Measurements from ENCODE around the gene ECM1.

Gene ECM1
- 0 to 0.58 (median 0.26) reads per million in 3 donors for total RNA-seq

DNA sequence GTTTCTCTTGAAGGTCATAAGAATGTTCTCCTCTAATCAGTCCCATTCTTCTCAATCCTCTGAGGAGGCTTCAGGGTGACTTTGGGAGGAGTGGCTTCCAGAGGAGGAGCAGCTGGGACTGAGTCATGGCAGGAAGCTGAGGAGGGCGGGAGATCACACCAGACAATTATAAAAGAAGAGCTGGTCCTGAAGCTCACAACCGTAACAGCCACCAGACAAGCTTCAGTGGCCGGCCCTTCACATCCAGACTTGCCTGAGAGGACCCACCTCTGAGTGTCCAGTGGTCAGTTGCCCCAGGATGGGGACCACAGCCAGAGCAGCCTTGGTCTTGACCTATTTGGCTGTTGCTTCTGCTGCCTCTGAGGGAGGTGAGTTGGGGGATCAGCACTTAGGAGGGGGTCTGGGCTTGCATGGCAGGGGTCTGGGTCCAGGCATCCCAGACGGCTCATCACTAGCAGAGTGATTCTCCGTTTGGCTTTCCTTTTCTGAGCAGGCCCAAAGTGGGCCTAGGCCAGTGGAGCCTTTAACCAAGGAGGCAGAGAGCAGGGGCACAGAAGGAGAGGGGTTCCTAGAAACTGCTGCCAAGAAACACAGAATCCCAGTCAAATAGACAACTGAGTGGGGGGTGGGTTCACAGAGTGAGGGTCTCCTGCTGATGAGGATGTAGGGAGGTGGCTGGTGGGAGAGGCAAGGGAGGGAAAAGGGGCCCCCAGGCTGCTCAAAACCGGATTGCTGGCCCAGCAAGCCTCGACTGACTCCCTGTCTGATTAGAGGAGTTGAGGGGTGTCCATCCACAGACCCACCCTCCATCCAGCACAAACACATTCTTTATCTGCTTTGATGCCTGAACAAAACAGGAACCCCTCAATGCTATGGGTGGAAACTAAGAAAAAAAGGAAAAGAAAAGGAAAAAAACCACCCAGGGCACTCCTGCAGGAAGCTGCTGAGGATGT is at the start of gene ECM1:
TSS of gene ECM1 (plus strand) at position 198 of the 953 bp plus-strand sequence. CDS start at position 299, 101 bp downstream.
- no peak within 1 kb of the TSS for H3K4me3 ChIP-seq (ENCODE audit: insufficient read depth, low read depth, low read length, poor library complexity, severe bottlenecking)
- DNase-seq: no peak

GRCh38 chr1:150464422-150464826 is 43.5 kb upstream of the ECM1 start:
- no peaks in the 10 kb centered on the region for H3K9me3 ChIP-seq (ENCODE audit: control insufficient read depth, low read length)
- peak; percentile 37 to 58 (median 42) for DNase-seq
- H3K4me3 ChIP-seq (ENCODE audit: insufficient read depth, low read depth, low read length, poor library complexity, severe bottlenecking): no peak overlapping the region
- no peak overlapping the region for H3K27ac ChIP-seq (ENCODE audit: insufficient read depth, low read length, poor library complexity, severe bottlenecking)
- no peaks in the 10 kb centered on the region for H3K27me3 ChIP-seq (replicated peaks; ENCODE audit: control insufficient read depth, insufficient read depth, low read length, poor library complexity, severe bottlenecking)
- peaks cover 22% of the 10 kb centered on the region for H3K36me3 ChIP-seq (ENCODE audit: control insufficient read depth, insufficient read depth, low read length)
- H3K4me1 ChIP-seq (ENCODE audit: control insufficient read depth, insufficient read depth, low read length, poor library complexity, severe bottlenecking): no peaks in the 10 kb centered on the region

More for the DNA sequence above, at the start of gene ECM1:
- Histone ChIP-seq H3K36me3 (ENCODE audit: control insufficient read depth, insufficient read depth, low read length) (peaks cover 28% of the 10 kb centered on the region), H3K27me3 (replicated peaks; ENCODE audit: control insufficient read depth, insufficient read depth, low read length, poor library complexity, severe bottlenecking) (no peaks in the 10 kb centered on the region), H3K27ac (ENCODE audit: insufficient read depth, low read length, poor library complexity, severe bottlenecking) (no peak within 1 kb of the TSS), H3K9me3 (ENCODE audit: control insufficient read depth, low read length) (no peaks in the 10 kb centered on the region), H3K4me1 (ENCODE audit: control insufficient read depth, insufficient read depth, low read length, poor library complexity, severe bottlenecking) (no peaks in the 10 kb centered on the region)

GRCh38 chr1:150466964-150467363 is 40.9 kb upstream of the ECM1 start:
- no peak overlapping the region for H3K4me3 ChIP-seq (ENCODE audit: insufficient read depth, low read depth, low read length, poor library complexity, severe bottlenecking)
- H3K36me3 ChIP-seq (ENCODE audit: control insufficient read depth, insufficient read depth, low read length): peaks cover 30% of the 10 kb centered on the region
- H3K9me3 ChIP-seq (ENCODE audit: control insufficient read depth, low read length): no peaks in the 10 kb centered on the region
- H3K4me1 ChIP-seq (ENCODE audit: control insufficient read depth, insufficient read depth, low read length, poor library complexity, severe bottlenecking): no peaks in the 10 kb centered on the region
- H3K27me3 ChIP-seq (replicated peaks; ENCODE audit: control insufficient read depth, insufficient read depth, low read length, poor library complexity, severe bottlenecking): no peaks in the 10 kb centered on the region
- DNase-seq: no peak
- H3K27ac ChIP-seq (ENCODE audit: insufficient read depth, low read length, poor library complexity, severe bottlenecking): no peak overlapping the region

DNA sequence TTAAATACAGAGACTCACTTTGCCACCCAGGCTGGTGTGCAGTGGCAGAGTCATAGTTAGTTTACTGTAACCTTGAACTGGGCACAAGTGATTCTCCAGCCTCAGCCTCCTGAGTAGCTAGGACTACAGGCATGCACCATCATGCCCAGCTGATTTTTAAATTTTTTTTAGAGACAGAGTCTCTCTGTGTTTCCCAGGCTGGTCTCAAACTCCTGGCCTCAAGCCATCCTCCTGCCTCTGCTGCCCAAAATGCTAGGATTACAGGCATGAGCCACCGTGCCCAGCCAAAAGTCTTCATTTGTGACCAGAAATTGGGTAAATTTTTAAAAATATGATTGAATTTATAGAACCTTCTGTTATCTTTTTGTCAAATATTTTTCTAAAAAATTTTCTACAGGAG is 38.6 kb upstream of the ECM1 start:
- Histone ChIP-seq H3K36me3 (ENCODE audit: control insufficient read depth, insufficient read depth, low read length) (peaks cover 42% of the 10 kb centered on the region), H3K27ac (ENCODE audit: insufficient read depth, low read length, poor library complexity, severe bottlenecking) (no peak overlapping the region)

GRCh38 chr1:150472601-150473200 is 35.2 kb upstream of the ECM1 start:
- Histone ChIP-seq H3K4me1 (ENCODE audit: control insufficient read depth, insufficient read depth, low read length, poor library complexity, severe bottlenecking) (no peaks in the 10 kb centered on the region), H3K4me3 (ENCODE audit: insufficient read depth, low read depth, low read length, poor library complexity, severe bottlenecking) (no peak overlapping the region), H3K27me3 (replicated peaks; ENCODE audit: control insufficient read depth, insufficient read depth, low read length, poor library complexity, severe bottlenecking) (no peaks in the 10 kb centered on the region), H3K36me3 (ENCODE audit: control insufficient read depth, insufficient read depth, low read length) (peaks cover 32% of the 10 kb centered on the region), H3K27ac (ENCODE audit: insufficient read depth, low read length, poor library complexity, severe bottlenecking) (no peak overlapping the region), H3K9me3 (ENCODE audit: control insufficient read depth, low read length) (no peaks in the 10 kb centered on the region)
- DNase-seq: no peak

More for the DNA sequence above, 38.6 kb upstream of the ECM1 start:
- Histone ChIP-seq H3K4me3 (ENCODE audit: insufficient read depth, low read depth, low read length, poor library complexity, severe bottlenecking) (no peak overlapping the region), H3K9me3 (ENCODE audit: control insufficient read depth, low read length) (no peaks in the 10 kb centered on the region), H3K4me1 (ENCODE audit: control insufficient read depth, insufficient read depth, low read length, poor library complexity, severe bottlenecking) (no peaks in the 10 kb centered on the region), H3K27me3 (replicated peaks; ENCODE audit: control insufficient read depth, insufficient read depth, low read length, poor library complexity, severe bottlenecking) (no peaks in the 10 kb centered on the region)
- DNase-seq: no peak

DNA sequence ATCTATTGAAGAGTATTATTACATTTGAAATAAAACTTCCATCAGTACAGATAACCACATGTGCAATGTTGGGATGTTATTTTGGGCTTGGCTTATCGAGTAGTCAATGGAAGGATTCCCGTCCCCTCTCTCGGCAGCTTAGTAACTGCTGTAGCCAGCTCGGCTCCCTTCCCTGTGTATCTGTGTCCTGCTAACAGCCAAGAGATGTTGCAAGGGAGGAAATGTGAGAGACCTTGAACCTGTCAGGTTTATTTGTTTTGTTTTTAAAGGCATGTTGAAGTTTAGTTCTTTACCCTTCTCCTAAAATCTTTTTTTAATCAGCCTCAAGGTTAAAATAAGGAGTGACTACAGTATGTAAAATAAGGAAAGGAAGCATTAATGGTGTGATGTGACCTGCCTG is 34.2 kb upstream of the ECM1 start:
- H3K27me3 ChIP-seq (replicated peaks; ENCODE audit: control insufficient read depth, insufficient read depth, low read length, poor library complexity, severe bottlenecking): no peaks in the 10 kb centered on the region

DNA sequence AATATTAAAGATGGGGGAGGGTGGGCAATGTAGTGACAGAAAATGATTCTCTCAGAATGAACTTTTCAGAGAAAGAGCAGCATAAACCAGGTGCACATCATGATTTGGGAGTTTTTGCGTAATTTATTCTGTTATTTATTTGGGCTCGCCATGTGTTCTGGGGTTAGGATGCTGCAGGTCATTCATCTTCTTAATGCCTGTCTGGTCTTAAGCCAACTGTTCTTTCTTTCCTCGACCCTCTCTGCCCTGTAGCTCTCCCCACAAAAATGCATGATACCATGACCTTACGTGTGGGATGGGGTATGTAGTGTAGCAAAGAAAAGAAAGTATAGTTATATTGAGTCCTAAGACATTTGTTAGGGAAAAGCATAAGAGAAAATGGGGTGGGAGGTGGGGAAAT is 33.0 kb upstream of the ECM1 start:
- Histone ChIP-seq H3K36me3 (ENCODE audit: control insufficient read depth, insufficient read depth, low read length) (peaks cover 32% of the 10 kb centered on the region), H3K9me3 (ENCODE audit: control insufficient read depth, low read length) (no peaks in the 10 kb centered on the region), H3K4me1 (ENCODE audit: control insufficient read depth, insufficient read depth, low read length, poor library complexity, severe bottlenecking) (no peaks in the 10 kb centered on the region), H3K27ac (ENCODE audit: insufficient read depth, low read length, poor library complexity, severe bottlenecking) (no peak overlapping the region), H3K27me3 (replicated peaks; ENCODE audit: control insufficient read depth, insufficient read depth, low read length, poor library complexity, severe bottlenecking) (no peaks in the 10 kb centered on the region), H3K4me3 (ENCODE audit: insufficient read depth, low read depth, low read length, poor library complexity, severe bottlenecking) (no peak overlapping the region)
- DNase-seq: no peak

More for the DNA sequence above, 34.2 kb upstream of the ECM1 start:
- Histone ChIP-seq H3K4me1 (ENCODE audit: control insufficient read depth, insufficient read depth, low read length, poor library complexity, severe bottlenecking) (no peaks in the 10 kb centered on the region), H3K9me3 (ENCODE audit: control insufficient read depth, low read length) (no peaks in the 10 kb centered on the region), H3K27ac (ENCODE audit: insufficient read depth, low read length, poor library complexity, severe bottlenecking) (no peak overlapping the region), H3K36me3 (ENCODE audit: control insufficient read depth, insufficient read depth, low read length) (peaks cover 32% of the 10 kb centered on the region), H3K4me3 (ENCODE audit: insufficient read depth, low read depth, low read length, poor library complexity, severe bottlenecking) (no peak overlapping the region)
- DNase-seq: no peak

- no peaks in the 10 kb centered on the region for H3K27me3 ChIP-seq (replicated peaks; ENCODE audit: control insufficient read depth, insufficient read depth, low read length, poor library complexity, severe bottlenecking)
- DNase-seq: no peak
- H3K27ac ChIP-seq (ENCODE audit: insufficient read depth, low read length, poor library complexity, severe bottlenecking): no peak overlapping the region
These were observed 31.2 kb upstream of the ECM1 start for GRCh38 chr1:150476754-150477153.

GRCh38 chr1:150477320-150477719 is 30.6 kb upstream of the ECM1 start:
- H3K27me3 ChIP-seq (replicated peaks; ENCODE audit: control insufficient read depth, insufficient read depth, low read length, poor library complexity, severe bottlenecking): no peaks in the 10 kb centered on the region
- no peak overlapping the region for H3K4me3 ChIP-seq (ENCODE audit: insufficient read depth, low read depth, low read length, poor library complexity, severe bottlenecking)
- no peak for DNase-seq
- peaks cover 8% of the 10 kb centered on the region for H3K36me3 ChIP-seq (ENCODE audit: control insufficient read depth, insufficient read depth, low read length)
- H3K27ac ChIP-seq (ENCODE audit: insufficient read depth, low read length, poor library complexity, severe bottlenecking): no peak overlapping the region
- no peaks in the 10 kb centered on the region for H3K9me3 ChIP-seq (ENCODE audit: control insufficient read depth, low read length)
- no peaks in the 10 kb centered on the region for H3K4me1 ChIP-seq (ENCODE audit: control insufficient read depth, insufficient read depth, low read length, poor library complexity, severe bottlenecking)

More at GRCh38 chr1:150476754-150477153, 31.2 kb upstream of the ECM1 start:
- Histone ChIP-seq H3K4me3 (ENCODE audit: insufficient read depth, low read depth, low read length, poor library complexity, severe bottlenecking) (no peak overlapping the region), H3K4me1 (ENCODE audit: control insufficient read depth, insufficient read depth, low read length, poor library complexity, severe bottlenecking) (no peaks in the 10 kb centered on the region), H3K9me3 (ENCODE audit: control insufficient read depth, low read length) (no peaks in the 10 kb centered on the region), H3K36me3 (ENCODE audit: control insufficient read depth, insufficient read depth, low read length) (peaks cover 14% of the 10 kb centered on the region)

- no peaks in the 10 kb centered on the region for H3K9me3 ChIP-seq (ENCODE audit: control insufficient read depth, low read length)
- no peaks in the 10 kb centered on the region for H3K4me1 ChIP-seq (ENCODE audit: control insufficient read depth, insufficient read depth, low read length, poor library complexity, severe bottlenecking)
- no peaks in the 10 kb centered on the region for H3K27me3 ChIP-seq (replicated peaks; ENCODE audit: control insufficient read depth, insufficient read depth, low read length, poor library complexity, severe bottlenecking)
- DNase-seq: no peak
- H3K4me3 ChIP-seq (ENCODE audit: insufficient read depth, low read depth, low read length, poor library complexity, severe bottlenecking): no peak overlapping the region
- H3K36me3 ChIP-seq (ENCODE audit: control insufficient read depth, insufficient read depth, low read length): peaks cover 4% of the 10 kb centered on the region
- no peak overlapping the region for H3K27ac ChIP-seq (ENCODE audit: insufficient read depth, low read length, poor library complexity, severe bottlenecking)
These were observed 30.2 kb upstream of the ECM1 start for GRCh38 chr1:150477733-150478132.
